GM19395 (cell line): ENCODE results near the gene NELFA.
"Not testable (repeated sequence)": the region's sequence is repeated elsewhere in the genome, so short reads cannot be mapped to it uniquely, and the experiment has no call there.

Source experiments
- ATAC-seq: cut with Tn5 transposase; IDR thresholded peaks from one replicate; pipeline ENCODE4 v1.9.1; 2021; ENCODE audit warnings: mild to moderate bottlenecking, moderate library complexity; ENCODE audit not compliant: unreplicated experiment

NELFA gene

DNA sequence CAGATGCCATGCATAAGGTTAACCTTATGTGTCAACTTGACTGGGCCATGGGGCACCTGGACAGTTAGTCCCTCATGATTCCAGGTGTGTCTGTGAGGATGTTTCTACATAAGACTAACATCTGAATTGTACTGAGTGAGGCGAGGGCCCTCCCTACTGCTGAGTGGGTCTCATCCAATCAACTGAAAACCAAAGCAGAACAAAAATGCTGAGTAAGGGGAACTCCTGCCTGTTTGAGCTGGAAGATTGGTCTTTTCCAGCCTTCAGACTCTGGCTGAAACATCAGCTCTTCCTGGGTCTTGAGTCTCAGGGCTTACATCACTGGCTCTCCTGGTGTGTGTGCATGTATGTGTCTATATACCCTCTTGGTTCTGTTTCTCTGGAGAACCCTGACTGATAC, 13.8 kb downstream of the NELFA start:
- no peak for ATAC-seq

DNA sequence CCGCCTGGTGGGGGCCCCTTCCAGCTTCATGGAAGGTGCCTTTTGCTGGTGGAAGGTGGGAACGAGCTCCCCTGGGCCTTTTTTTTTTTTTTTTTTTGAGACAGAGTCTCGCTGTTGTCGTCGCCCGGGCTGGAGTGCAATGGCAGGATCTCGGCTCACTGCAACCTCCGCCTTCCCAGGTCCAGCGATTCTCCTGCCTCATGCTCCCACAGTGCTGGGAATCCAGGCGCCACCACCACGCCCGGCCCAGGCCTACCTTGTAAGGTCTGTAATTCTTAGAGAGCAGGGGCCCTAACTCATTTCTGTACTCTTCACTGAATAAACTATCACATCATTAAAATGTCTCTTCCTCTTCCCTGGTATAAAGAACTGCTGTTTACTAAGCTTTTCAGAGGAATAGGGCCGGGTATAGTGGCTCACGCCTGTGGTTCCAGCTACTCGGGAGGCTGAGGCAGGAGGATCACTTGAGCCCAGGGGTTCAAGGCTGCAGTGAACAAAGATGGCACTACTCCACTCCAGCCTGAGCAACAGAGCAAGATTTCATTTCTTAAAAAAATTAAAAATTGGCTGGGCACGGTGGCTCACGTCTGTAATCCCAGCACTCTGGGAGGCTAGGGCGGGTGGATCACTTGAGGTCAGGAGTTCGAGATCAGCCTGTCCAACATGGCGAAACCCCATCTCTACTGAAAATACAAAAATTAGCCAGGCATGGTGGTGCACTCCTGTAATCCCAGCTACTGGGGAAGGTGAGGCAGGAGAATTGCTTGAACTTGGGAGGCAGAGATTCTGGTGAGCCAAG, 14.9 kb downstream of the NELFA start:
- not testable (repeated sequence) for ATAC-seq

DNA sequence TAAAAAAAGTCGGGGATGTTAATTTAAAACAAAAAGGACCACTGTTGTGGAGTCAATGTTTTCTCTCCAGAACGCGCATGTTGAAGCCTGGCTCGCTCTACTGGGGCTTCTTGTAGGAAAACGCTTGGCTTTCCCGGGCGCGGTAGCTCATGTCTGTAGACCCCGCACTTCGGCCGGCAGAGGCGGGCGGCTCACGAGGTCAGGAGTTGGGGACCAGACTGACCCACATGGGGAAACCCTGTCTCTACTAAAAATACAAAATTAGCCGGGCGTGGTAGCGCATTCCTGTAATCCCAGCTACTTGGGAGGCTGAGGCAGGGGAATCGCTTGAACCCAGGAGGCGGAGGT, 15.6 kb downstream of the NELFA start:
- no peak for ATAC-seq

DNA sequence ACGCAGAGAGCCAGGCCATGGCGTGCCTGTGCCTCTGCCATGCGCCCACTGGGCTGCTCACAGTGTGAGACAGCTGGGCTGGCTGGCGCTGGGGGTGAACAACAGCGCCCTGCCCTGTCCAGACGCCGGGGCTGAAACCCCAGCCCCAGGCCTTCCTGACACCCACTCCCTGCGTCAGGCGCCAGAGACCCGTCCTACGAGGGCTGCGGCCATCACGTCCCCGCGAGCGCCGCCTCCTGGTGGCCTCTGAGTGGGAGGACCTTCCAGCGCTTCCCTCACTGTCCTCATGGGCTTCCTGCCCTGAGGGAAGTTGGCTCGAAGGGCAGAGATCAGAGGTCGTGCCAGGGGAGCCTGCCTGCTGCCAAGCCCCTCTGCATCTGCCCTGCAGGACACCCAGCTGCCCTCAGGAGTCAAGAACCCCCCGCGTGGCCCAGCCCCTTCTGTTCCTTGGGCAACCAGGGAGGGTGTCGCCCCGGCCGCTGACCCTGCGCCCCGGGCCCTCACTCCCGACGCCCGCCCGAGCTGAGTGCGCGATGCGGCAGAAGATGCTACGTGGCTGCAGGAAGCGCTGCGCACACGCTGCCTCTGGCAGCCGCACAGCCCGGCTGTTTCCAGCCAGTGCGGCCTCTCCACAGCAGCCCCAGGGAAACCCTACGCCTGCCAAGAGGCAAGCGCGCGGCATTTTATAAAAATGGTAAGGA, 16.2 kb downstream of the NELFA start:
- no peak for ATAC-seq

DNA sequence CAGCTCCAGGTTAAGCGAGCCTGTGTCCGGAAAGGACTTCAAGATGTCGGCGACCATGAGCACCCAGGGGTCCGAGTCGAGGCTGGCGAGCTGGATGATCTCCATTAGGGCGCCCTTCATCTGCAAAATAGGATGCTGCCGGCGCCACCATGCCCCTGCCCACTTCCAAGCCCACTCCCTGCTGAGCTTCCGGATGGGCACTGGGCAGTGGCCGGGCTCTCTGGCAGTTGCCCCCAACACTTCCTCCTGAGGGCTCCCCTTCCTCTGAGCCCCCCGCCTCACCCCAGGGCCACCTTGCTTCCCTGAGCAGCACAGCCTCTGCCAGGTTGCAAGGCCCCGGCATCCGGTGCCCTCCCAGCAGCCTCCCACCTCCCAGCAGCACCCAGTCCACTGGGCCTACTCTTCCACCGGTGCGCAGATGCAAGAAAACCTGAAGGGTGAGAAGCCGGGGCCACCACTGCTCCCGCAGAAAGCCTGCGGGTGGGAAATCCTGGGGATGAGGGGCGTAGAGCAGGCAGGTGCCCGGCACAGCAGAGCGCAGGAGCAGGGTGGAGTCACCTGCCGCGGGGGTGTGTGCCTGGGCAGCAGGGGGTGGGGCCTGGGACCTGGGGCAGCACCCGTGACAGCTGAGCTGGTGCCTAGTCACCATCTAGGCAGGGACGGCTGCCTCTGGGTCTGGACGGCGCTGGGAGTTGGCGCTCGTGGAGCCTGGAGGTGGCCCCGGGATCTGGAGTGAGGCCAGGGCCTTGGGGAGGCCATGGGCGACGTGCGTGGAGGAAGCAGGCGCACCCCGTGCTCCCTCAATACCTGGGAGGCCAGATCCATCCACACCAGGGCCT, 17.0 kb downstream of the NELFA start:
- no peak for ATAC-seq

DNA sequence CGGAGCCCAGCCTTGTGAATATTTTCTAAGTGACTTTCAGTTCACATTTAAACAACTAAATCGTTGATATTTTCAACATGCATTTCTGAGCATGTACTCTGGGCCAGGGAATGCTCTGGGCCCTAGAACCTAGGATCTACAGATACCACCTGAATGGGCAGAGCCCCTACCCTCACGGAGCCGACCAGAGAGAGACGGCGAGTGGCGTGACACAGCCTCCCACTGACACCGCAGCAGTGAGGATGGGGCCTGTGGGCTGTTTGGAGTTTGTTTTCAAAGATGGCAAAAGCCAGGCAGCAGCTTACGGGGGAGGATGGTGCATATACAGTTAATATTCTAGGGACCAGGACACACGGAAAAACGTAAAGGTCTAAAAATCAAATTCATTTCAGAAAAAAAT, 17.7 kb downstream of the NELFA start:
- ATAC-seq = no peak

DNA sequence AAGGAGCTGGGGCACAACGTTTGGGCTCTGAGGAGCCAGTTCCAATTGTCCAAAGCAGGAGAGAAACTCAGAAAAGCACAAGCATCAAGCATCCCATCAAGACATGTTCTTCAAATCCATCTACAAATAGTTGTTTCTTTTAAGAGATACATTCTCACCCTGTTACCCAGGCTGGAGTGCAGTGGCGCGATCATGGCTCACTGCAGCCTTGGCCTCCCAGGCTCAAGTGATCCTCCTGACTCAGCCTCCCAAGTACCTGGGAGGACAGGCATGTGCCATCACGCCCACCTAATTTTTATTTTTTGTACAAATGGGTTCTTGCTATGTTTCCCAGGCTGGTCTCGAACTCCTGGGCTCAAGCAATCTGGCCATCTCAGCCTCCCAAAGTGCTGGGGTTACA, 18.1 kb downstream of the NELFA start:
- ATAC-seq = no peak

DNA sequence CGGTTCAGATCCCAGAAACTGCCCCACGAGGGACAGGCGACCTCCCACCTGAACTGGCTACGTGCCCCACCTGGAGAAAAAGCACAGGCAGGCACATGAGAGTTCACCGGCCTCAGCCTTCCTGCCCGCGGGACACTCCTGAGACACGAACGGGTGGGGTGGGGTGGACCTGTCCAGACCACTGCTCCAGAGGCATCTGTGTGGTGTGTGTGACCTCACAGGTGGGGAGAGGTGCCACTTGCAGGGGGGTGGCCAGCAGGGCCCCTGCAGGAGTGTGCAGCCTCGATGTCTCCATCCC, 18.5 kb downstream of the NELFA start:
- no peak for ATAC-seq

DNA sequence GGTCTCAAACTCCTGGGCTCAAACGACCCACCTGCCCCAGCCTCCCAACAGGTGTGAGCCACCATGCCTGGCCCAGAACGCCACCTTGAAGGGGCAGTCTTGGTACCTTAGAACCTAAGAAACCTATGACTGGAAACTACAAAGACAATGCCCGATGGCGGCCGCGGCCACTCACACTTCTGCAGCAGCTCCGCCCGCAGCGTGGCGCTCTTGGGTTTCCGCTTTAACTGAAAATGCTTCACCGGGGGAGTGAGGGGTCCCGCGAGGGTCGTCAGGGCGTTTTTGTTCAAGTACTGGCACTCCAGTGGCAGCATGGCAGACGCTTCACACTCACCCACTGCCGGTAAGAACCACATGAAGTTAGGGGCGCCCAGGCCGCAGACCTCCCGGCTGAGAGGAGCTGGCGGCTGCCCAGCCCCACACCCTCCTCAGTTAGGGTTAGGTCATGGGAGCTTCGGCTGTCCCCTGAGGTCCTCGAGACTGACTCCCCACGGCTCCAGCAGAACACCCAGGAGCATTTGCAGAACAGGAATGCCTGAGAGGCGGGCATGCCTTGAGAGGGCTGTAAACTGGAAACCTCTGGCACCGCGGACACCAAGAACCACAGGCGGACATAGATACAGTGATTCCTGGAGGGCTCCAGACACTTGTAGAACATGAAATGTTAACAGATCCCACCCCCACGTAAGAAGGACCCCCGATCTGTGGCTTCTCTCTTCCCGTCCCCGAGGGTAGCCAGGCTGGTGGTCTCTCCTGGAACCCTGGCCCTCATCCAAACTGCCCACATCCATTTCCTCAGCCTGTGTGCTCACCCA, 19.0 kb downstream of the NELFA start:
- no peak for ATAC-seq

DNA sequence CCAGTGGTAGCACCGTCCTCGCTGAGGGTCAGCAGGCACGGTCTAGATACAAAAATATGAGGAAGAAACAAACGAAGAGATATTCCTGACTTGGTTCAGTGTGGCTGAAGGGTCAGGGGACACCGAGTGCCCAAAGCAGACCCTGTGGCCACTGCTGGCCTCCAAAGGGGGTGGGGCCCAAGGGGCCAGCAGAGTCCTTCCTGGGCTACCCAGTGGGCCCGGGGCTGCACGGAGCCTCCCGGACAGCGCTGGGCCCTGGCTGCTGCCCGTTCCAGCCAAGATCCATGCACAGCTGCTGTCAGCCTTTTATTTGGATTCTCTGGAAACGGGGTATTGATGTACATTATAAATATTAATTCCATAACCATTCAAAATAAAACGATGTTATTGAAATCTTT, 20.4 kb downstream of the NELFA start:
- ATAC-seq = no peak

DNA sequence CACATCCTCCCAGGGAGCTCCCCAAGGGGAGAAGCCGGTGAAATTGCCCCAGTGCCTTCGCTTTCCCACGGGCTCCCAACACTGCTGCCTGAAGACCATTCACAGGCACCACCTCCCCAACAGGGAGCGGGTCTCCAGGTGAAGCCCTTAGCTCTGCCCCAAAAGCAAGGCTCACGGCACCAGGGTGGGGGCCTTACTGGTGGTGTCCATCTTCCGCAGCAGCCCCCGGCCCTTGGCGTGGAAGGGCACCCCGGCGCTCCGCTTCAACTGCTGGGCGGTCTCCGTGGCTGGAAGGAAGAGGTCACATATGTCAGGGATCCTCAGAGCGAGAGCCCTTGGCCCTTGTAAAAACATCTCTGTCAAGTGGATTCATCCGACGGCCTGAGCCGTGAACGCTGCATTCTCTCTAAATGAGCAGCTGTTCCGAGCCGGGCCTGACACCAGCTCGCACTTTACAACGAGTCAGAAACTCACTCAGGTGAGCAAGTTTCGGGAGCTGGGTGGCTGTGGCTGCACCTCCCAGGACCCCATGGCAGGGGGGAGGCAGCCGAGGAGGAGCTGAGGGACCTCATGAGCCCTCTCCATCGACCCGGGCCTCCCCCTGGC, 20.9 kb downstream of the NELFA start:
- ATAC-seq = no peak

DNA sequence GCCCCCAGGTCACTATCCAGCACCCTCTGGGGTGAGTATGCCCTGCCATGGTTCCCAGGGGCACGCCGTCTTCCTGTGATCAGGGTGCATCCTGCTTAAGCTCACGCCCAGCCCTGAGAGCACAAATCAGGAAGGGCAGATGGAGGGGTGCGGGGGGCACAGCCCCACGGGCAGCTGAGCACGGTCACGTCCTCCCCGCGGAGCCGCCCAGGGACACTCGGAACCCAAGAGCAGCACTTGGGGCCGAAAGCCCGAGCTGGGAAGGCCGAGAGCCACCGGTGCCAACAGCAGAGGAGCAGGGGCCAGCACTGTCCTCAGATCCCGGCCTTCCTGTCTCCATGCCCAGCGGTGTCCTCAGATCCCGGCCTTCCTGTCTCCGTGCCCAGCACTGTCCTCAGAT, 21.5 kb downstream of the NELFA start:
- no peak for ATAC-seq

DNA sequence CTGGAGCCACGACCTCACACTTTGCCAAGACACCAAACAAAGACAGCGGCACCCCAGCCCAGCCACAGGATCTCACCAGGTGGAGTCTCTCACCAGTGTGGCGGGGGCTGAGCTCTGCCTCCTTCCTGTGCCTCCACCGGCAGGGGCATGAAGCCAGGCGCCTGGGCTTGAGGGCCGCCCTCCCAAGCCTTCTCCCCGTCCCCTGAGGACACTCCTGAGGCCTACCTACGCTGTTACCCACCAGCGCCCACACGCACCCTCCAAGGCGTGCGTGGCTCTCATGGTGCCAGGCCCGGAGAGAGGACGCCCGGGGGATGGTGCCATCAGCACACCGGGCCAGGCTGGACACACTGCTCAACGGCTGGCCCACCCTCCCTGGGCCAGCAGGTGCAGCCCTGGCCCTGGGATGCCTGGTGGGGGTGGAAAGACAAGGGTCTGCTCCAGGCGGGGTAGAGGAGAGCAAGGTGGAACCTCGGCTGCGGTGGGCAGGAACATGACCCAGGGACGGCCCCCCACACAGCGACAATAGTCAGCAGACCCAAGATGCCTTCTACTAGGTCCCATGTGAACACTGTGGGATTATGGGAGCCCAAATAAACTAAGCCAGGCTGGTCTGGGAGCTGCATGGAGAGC, 22.1 kb downstream of the NELFA start:
- no peak for ATAC-seq

DNA sequence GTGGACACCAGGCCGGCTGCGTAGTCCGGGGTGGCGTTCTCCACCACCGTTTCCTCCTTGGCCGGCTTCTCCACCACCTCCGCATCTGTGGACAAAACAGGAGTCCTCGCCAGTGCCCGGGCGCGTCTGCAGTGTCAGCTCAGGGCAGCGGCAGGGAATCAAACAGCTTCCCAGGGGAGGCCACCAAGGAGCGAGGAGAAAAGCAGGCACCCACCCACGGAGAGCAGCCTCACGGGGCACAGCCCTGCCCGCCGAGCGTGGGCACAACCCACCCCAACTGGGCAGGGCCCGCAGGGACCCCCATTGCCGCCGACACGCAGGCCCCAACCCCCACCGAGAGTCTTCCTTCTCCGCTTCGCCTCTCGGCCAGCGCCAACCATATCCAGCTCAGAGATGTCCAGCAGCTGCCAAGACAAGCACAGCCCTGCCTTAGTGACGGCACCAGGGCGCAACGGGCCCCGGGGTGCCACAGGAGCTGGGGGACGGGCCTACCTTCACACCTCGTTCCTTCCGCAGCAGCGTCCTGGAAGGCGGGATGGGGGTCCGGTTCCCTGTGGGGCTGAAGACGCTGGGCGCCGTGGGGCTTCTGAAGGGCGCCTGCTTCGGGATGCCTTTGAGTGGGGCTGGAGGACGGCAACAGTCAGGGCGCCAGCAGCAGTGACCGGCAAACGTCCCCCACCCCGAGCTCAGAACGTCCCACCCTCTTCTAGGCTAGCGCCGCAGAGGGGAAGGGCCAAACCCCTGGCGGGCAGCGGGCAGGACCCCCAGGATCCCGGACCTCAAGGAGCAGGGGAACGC, 22.8 kb downstream of the NELFA start:
- ATAC-seq = no peak

DNA sequence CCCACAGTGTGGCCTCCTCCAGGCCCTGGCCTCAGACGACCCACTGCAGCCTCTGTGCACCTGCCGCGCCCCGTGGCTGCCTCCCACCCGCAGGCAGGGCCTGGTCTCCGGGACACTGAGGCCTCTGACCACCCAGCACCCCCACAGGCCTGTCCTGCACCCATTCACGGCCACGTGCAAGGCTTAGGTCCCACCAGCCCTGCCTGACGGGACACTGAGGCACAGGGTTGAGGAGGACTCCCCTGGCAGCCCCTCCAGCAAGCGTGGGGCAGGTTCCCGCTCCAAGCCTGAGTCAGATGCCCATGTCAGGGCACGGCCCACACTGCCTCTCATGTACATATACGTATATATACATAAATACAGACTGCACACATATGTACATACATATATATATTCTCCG, 23.5 kb downstream of the NELFA start:
- no peak for ATAC-seq

DNA sequence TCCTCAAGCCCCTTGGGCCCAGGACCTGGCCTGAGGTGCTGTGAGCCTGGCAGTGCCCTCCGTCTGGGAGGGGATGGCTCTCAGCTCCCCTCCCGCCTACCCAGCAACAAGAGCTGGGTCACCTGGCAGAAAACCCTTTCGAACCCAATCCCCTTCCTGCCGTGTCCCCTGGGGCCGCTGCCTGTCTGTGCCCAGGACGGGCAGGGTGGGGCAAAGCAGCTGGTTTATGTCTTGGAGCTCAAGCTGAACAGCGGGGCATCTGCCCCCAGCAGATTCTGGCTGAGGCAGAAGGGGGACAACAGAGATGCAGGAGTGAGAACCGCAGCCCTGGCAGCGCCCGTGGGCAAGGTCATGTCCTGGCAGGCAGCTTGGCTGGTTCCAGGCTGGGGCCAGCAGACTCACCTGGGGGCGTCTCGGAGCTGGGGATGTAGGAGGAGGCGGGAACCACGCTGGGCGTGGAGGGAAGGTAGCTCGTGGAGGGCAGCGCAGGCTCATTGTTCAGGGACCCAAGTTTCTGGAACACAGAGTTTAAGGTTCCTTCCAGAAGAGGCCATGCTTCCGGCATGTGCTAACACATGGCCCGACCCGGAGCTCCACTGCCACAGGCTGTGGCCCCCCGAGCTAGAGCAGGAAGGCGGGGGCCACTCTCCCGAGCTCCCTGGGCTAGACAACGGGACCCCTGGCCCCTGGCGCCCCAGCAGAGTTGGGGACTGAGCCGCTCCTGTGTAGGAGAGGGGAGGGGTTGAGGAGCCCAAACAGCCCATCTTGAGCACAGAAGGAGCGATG, 24.2 kb downstream of the NELFA start:
- no peak for ATAC-seq

DNA sequence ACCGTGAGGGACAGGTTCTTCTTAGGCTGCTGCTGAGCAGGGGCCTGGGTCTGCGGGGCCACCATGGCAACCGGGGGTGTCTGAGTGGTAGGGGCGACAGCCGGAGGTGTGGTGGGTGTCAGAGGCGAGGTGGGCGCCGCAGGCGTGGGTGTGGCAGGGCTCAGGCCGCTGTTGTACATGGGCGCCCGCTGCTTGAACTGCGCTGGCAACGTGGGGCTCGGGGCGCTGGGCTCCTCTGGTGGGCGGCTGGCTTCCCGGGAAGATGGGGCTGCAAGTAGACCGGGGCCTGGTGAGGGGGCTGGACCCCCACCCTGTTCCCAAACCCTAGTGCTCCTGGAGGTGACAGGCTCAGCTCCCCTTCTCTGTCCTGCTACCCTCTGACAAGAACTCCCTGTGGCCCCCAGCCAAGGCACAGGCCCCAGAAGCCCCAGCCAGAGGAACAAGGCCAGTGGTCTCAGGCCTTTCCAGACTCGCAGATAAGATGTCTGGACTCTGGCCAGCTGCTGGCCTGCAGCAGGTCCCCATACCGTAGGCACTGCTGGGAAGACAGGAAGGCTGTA, 24.8 kb downstream of the NELFA start:
- ATAC-seq = no peak

DNA sequence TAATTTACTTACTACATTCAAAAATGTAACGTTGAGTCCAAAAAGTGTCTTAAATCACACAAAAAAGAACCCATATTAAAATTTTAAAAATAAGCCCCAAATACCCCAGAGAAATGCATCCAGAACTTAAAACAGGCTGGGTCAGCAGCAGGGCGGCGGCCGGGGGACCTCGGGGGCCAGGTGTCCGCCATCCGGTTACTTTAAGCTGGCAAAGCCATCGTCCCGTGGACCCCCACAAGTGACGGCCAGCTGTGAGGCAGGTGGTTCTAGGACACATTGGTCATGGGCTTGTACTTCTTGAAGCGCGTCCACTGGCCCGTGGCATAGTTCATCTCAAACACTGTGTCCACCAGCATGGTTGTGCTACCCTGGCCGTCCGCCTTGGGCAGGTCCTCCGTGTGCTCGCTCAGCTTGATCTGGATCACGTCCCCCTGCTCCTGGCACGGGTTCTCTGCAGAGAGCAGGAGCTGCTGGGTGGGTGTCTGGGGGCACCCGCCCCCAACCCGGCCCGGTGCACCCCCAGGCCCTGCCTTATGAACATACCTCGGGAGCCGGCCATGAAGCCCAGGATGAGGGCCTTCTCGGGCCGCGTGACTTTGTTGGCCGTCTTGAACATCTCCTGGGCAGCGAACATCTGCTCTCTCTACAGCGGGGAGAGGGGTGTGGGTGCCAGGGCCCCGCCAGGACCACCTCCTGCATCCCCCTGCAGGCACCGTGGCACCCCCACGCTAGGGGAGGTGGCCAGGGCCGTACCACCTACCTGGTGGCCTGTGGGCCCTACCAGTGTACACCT, 25.5 kb downstream of the NELFA start:
- no peak for ATAC-seq
